ENCODE data around the gene VPS29.

DNA sequence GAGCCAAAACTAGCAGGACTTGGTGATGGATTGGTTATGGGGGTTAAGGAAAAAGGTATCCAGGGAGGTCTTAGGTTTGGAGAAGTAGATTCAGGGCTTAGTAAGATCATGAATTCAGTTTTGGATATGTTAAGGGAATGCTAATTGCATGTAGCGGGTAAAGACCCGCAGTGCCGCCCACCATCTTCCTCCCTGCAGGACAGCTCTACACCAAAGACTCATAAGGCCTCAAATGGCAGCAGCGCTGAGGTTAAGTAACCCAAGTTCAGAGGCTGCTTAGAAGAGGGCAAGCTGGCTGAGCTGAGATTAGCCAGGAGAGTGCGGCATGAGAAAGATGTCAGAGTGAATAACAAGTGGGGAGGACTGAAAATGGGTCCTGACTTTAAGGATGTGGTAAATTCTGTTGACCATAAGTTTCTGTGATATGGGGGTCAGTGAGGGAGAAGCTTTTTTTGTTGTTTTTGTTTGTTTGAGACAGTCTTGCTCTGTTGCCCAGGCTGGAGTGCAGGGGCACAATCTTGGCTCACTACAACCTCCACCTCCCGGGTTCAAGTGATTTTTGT is 26.4 kb upstream of the VPS29 start:
- TF ChIP-seq EZH2 (IDR thresholded peaks at IDR 0.05; ENCODE audit: low read depth, unreplicated experiment): no peak
- TF ChIP-seq, protein P1, sequence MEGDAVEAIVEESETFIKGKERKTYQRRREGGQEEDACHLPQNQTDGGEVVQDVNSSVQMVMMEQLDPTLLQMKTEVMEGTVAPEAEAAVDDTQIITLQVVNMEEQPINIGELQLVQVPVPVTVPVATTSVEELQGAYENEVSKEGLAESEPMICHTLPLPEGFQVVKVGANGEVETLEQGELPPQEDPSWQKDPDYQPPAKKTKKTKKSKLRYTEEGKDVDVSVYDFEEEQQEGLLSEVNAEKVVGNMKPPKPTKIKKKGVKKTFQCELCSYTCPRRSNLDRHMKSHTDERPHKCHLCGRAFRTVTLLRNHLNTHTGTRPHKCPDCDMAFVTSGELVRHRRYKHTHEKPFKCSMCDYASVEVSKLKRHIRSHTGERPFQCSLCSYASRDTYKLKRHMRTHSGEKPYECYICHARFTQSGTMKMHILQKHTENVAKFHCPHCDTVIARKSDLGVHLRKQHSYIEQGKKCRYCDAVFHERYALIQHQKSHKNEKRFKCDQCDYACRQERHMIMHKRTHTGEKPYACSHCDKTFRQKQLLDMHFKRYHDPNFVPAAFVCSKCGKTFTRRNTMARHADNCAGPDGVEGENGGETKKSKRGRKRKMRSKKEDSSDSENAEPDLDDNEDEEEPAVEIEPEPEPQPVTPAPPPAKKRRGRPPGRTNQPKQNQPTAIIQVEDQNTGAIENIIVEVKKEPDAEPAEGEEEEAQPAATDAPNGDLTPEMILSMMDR (conservative IDR thresholded peaks at IDR 0.05; ENCODE audit: low read depth in 2 of 2): no peak
- TF ChIP-seq, protein P2, sequence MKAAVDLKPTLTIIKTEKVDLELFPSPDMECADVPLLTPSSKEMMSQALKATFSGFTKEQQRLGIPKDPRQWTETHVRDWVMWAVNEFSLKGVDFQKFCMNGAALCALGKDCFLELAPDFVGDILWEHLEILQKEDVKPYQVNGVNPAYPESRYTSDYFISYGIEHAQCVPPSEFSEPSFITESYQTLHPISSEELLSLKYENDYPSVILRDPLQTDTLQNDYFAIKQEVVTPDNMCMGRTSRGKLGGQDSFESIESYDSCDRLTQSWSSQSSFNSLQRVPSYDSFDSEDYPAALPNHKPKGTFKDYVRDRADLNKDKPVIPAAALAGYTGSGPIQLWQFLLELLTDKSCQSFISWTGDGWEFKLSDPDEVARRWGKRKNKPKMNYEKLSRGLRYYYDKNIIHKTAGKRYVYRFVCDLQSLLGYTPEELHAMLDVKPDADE (IDR thresholded peaks at IDR 0.05): no peak
- no peak for TF ChIP-seq ZNF331 (CRISPR knock-in tag; IDR thresholded peaks at IDR 0.05; ENCODE audit: low read depth)
